HepG2 (cell line): ENCODE results near the gene CIROP. TPM values are rescaled to one million over a fixed set of nuclear protein-coding genes. Genes with fewer than 3 reads are reported as not detected.

Experiments used
- ATAD3A ChIP-seq: sonication (generic); formaldehyde crosslinking; IDR thresholded peaks from 2 replicates; pipeline ENCODE4 v1.4.0; 2020; ENCODE audit warnings: missing genetic modification reagents
- EZH2 ChIP-seq: conservative IDR thresholded peaks from 2 replicates; pipeline ENCODE4 v1.6.1; 2012; ENCODE audit warnings: mild to moderate bottlenecking, low read depth, low read length, moderate library complexity
- FOXA3 ChIP-seq: IDR thresholded peaks from 2 replicates; pipeline ENCODE4 v1.6.1; 2016; ENCODE audit warnings: missing genetic modification reagents, missing compliant biosample characterization
- FOXO1 ChIP-seq: sonication (generic); formaldehyde crosslinking; IDR thresholded peaks from 2 replicates; pipeline ENCODE4 v1.4.0; 2020; ENCODE audit warnings: missing genetic modification reagents
- MTERF4 ChIP-seq: sonication (generic); formaldehyde crosslinking; IDR thresholded peaks from 2 replicates; pipeline ENCODE4 v1.8.0; 2023; ENCODE audit warnings: mild to moderate bottlenecking, missing genetic modification reagents
- SALL1 ChIP-seq: sonication (generic); formaldehyde crosslinking; IDR thresholded peaks from 2 replicates; pipeline ENCODE4 v1.8.0; 2022; ENCODE audit warnings: mild to moderate bottlenecking, missing genetic modification reagents
- SYNCRIP ChIP-seq: fragments of 200-400 bp; formaldehyde crosslinking; IDR thresholded peaks from 2 replicates; pipeline ENCODE4 v1.6.1; 2018; ENCODE audit warnings: mild to moderate bottlenecking, low read depth, low read length; ENCODE audit not compliant: insufficient read depth
- TBX3 ChIP-seq: fragments of 450-650 bp; IDR thresholded peaks from 2 replicates; pipeline ENCODE4 v1.6.1; 2017; ENCODE audit warnings: antibody characterized with exemption, mild to moderate bottlenecking, inconsistent platforms, borderline replicate concordance
- ZBTB38 ChIP-seq: sonication (generic); formaldehyde crosslinking; IDR thresholded peaks from 2 replicates; pipeline ENCODE4 v1.5.1; 2020; ENCODE audit warnings: mild to moderate bottlenecking, missing genetic modification reagents
- ZNF205 ChIP-seq: IDR thresholded peaks from 2 replicates; pipeline ENCODE4 v1.6.1; 2018; ENCODE audit warnings: missing biosample characterization, missing genetic modification reagents
- ZNF335 ChIP-seq: sonication (generic); formaldehyde crosslinking; IDR thresholded peaks from 2 replicates; pipeline ENCODE4 v1.4.0; 2020; ENCODE audit warnings: missing genetic modification reagents
- ZNF619 ChIP-seq: sonication (generic); formaldehyde crosslinking; IDR thresholded peaks from 2 replicates; pipeline ENCODE4 v1.4.0; 2020; ENCODE audit warnings: mild to moderate bottlenecking, missing genetic modification reagents
- polyA plus RNA-seq, 8 experiments: library from polyadenylated mRNA; depleted of rRNA in 3 of 8; stranded (reverse) in 7 of 8; unstranded in 1 of 8; fragments of >200 nt; fragmentation: Illumina TruSeq in 4 of 8; extraction: Trizol in 4 of 8; gene quantifications; 2 replicates each; pipeline versions ENCODE4 v1.2.1 to v1.2.3, GENCODE V29; 2011 to 2016; ENCODE audit warnings: low read depth in 4 of 8, missing spikeins in 1 of 8, mixed read lengths in 1 of 8; ENCODE audit not compliant: insufficient read depth in 1 of 8
- total RNA-seq, 5 experiments: library from RNA; depleted of rRNA; stranded (reverse); fragments of >200 nt; fragmentation: Illumina TruSeq; extraction: Trizol; gene quantifications; 2 replicates each; pipeline ENCODE4 v1.2.3, GENCODE V29; 2016; ENCODE audit warnings: low read depth in 1 of 5
- TF ChIP-seq, protein P1 (sequence below): sonication (generic); formaldehyde crosslinking; IDR thresholded peaks from 2 replicates; pipeline ENCODE4 v1.8.1; 2023; ENCODE audit warnings: mild to moderate bottlenecking, moderate library complexity, missing genetic modification reagents
- TF ChIP-seq, protein P2 (sequence below): sonication (generic); formaldehyde crosslinking; IDR thresholded peaks from 2 replicates; pipeline ENCODE4 v1.8.0; 2022; ENCODE audit warnings: mild to moderate bottlenecking, missing genetic modification reagents; ENCODE audit not compliant: insufficient replicate concordance
- TF ChIP-seq, protein P3 (sequence below): IDR thresholded peaks from 2 replicates; pipeline ENCODE4 v1.6.1; 2012; ENCODE audit warnings: inconsistent platforms
- TF ChIP-seq, protein P4 (sequence below): sonication (generic); formaldehyde crosslinking; IDR thresholded peaks from 2 replicates; pipeline ENCODE4 v1.5.0; 2020; ENCODE audit warnings: mild to moderate bottlenecking, low read depth, missing genetic modification reagents, borderline replicate concordance
- TF ChIP-seq, protein P5 (sequence below): sonication (generic); formaldehyde crosslinking; IDR thresholded peaks from 2 replicates; pipeline ENCODE4 v1.5.0; 2020; ENCODE audit warnings: mild to moderate bottlenecking, missing genetic modification reagents
- TF ChIP-seq, protein P6 (sequence below): sonication (generic); formaldehyde crosslinking; IDR thresholded peaks from 2 replicates; pipeline ENCODE4 v1.5.0; 2020; ENCODE audit warnings: mild to moderate bottlenecking, missing genetic modification reagents
- TF ChIP-seq, protein P7 (sequence below): IDR thresholded peaks from 2 replicates; pipeline ENCODE4 v1.6.1; 2016

The CIROP gene
- total and polyA plus RNA-seq, 2 of the 13 experiments (the other 11 are each of a cell fraction or from before 2014, with no cell fraction given): 0.07 TPM; not detected in 1

- TF ChIP-seq MTERF4 (CRISPR knock-in tag) (no peak), TBX3 (no peak), ZNF335 (CRISPR knock-in tag) (no peak), EZH2 (no peak), ZNF619 (CRISPR knock-in tag) (no peak), FOXO1 (CRISPR knock-in tag) (no peak), SALL1 (CRISPR knock-in tag) (no peak), ATAD3A (CRISPR knock-in tag) (0 out of 2 replicates have a peak, but pooled peaks have one; percentile 18), SYNCRIP (no peak), FOXA3 (no peak), ZNF205 (CRISPR knock-in tag) (no peak), ZBTB38 (CRISPR knock-in tag) (no peak)
- TF ChIP-seq, protein P1, sequence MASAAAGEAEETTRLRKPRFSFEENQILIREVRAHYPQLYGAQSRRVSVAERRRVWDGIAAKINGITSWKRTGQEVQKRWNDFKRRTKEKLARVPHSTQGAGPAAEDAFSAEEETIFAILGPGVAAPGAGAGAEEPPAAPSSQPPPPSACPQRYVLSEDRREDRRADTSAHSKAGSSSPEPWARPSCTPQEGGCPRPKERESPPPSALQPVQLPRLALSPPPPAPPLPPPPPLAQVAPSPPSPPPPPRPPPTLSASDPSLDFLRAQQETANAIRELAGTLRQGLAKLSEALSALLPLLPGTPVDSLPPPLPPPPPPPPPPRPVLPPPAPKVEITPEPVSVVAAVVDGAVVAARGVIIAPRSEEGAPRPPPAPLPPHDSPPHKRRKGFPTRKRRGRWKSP: no peak
- TF ChIP-seq, protein P2, sequence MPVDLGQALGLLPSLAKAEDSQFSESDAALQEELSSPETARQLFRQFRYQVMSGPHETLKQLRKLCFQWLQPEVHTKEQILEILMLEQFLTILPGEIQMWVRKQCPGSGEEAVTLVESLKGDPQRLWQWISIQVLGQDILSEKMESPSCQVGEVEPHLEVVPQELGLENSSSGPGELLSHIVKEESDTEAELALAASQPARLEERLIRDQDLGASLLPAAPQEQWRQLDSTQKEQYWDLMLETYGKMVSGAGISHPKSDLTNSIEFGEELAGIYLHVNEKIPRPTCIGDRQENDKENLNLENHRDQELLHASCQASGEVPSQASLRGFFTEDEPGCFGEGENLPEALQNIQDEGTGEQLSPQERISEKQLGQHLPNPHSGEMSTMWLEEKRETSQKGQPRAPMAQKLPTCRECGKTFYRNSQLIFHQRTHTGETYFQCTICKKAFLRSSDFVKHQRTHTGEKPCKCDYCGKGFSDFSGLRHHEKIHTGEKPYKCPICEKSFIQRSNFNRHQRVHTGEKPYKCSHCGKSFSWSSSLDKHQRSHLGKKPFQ: no peak
- TF ChIP-seq, protein P3, sequence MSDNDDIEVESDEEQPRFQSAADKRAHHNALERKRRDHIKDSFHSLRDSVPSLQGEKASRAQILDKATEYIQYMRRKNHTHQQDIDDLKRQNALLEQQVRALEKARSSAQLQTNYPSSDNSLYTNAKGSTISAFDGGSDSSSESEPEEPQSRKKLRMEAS: no peak
- TF ChIP-seq, protein P4, sequence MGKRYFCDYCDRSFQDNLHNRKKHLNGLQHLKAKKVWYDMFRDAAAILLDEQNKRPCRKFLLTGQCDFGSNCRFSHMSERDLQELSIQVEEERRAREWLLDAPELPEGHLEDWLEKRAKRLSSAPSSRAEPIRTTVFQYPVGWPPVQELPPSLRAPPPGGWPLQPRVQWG (CRISPR knock-in tag): no peak
- TF ChIP-seq, protein P5, sequence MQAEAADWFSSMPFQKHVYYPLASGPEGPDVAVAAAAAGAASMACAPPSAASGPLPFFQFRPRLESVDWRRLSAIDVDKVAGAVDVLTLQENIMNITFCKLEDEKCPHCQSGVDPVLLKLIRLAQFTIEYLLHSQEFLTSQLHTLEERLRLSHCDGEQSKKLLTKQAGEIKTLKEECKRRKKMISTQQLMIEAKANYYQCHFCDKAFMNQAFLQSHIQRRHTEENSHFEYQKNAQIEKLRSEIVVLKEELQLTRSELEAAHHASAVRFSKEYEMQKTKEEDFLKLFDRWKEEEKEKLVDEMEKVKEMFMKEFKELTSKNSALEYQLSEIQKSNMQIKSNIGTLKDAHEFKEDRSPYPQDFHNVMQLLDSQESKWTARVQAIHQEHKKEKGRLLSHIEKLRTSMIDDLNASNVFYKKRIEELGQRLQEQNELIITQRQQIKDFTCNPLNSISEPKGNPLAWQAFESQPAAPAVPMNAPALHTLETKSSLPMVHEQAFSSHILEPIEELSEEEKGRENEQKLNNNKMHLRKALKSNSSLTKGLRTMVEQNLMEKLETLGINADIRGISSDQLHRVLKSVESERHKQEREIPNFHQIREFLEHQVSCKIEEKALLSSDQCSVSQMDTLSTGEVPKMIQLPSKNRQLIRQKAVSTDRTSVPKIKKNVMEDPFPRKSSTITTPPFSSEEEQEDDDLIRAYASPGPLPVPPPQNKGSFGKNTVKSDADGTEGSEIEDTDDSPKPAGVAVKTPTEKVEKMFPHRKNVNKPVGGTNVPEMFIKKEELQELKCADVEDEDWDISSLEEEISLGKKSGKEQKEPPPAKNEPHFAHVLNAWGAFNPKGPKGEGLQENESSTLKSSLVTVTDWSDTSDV (CRISPR knock-in tag): peak; percentile 92; the same call in 1 of the 2 replicates
- TF ChIP-seq, protein P6, sequence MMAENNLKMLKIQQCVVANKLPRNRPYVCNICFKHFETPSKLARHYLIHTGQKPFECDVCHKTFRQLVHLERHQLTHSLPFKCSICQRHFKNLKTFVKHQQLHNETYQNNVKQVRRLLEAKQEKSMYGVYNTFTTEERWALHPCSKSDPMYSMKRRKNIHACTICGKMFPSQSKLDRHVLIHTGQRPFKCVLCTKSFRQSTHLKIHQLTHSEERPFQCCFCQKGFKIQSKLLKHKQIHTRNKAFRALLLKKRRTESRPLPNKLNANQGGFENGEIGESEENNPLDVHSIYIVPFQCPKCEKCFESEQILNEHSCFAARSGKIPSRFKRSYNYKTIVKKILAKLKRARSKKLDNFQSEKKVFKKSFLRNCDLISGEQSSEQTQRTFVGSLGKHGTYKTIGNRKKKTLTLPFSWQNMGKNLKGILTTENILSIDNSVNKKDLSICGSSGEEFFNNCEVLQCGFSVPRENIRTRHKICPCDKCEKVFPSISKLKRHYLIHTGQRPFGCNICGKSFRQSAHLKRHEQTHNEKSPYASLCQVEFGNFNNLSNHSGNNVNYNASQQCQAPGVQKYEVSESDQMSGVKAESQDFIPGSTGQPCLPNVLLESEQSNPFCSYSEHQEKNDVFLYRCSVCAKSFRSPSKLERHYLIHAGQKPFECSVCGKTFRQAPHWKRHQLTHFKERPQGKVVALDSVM (CRISPR knock-in tag): no peak
- TF ChIP-seq, protein P7, sequence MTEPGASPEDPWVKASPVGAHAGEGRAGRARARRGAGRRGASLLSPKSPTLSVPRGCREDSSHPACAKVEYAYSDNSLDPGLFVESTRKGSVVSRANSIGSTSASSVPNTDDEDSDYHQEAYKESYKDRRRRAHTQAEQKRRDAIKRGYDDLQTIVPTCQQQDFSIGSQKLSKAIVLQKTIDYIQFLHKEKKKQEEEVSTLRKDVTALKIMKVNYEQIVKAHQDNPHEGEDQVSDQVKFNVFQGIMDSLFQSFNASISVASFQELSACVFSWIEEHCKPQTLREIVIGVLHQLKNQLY (CRISPR knock-in tag): no peak
Observed at GRCh38 chr14:23067847-23068788, 36.7 kb downstream of the CIROP start (continued).
